ENCODE data around the gene BEND7.
"Not testable (repeated sequence)": the region's sequence is repeated elsewhere in the genome, so short reads cannot be mapped to it uniquely, and the experiment has no call there.

The BEND7 gene

DNA sequence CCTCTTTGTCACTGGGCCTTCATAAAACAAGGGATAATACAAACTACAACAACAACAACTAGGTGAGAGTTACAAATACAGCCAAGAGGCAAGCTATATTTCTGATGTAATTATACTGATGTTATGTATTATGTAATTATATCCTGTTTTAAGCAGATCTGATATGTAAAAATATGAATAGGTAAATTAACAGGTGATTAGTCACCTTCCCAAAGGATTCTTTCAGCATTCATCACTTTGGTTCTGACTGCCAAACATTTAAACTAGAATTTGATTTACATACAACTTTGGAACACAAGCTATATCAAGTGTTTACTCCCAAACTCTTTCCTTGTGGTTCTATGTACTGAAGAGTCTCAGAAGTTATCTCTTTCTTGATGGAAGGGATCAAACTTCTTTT, 53.7 kb downstream of the BEND7 start:
- DNase-seq, result no peak

DNA sequence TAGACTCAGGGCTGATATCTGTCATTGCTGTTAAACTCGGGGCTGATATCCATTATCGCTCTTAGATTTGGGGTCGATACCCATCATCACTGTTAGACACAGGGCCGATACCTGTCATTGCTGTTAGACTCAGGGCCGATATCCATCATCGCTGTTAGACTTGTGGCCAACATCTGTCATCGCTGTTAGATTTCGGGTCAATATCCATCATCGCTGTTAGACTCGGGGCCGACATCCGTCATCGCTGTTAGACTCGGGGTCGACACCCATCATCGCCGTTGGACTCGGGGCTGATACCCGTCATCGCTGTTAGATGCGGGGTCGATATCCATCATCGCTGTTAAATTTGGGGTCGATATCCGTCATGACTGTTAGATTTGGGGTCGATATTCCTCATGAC, 54.8 kb downstream of the BEND7 start:
- DNase-seq, result no peak

- no peak for DNase-seq
Measured at GRCh38 chr10:13472359-13472758, 56.5 kb downstream of the BEND7 start.

DNA sequence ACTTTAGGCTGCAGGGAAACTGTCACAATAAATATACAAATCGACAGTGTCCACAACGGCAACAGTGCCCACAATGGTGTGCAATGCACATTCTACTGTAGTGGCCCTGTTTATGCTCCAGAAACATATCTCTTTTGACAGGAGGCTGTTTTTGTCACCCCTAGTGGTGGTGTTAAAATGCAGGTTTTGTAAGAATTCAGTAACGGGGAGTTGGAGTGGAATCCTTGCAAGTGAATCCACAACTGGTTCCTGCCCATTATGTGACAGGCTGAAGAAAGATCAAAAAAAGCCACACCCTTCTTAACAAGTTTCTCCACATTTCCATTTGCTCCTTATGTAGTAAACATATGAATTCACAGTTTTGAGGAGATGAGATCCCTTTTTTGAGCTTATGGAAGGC, 58.5 kb downstream of the BEND7 start:
- DNase-seq, result no peak

GRCh38 chr10:13462551-13462950, 66.3 kb downstream of the BEND7 start:
- no peak for DNase-seq

- no peak for DNase-seq
Measured at GRCh38 chr10:13458687-13459012, 70.2 kb downstream of the BEND7 start.

GRCh38 chr10:13457958-13458686, 70.7 kb downstream of the BEND7 start:
- no peak for DNase-seq

DNA sequence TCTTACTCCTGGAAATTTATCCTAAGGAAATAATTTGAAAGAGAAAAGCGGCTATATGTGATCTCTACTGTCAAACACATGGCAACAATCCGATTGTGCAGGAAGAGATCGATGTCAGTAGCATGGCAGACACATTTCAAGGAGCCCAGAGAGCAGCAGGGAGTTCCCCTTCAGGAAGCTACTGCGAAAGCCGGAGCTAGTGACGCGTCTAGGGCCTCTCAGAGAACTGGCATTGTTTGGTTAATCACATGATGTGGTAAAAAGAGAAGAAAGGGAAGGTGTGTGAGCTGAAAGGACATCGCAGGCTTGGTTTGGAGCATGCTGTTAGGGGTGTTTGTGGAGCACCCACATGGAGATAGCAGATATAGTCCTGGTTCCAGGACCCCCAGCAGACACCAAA, 74.9 kb downstream of the BEND7 start:
- DNase-seq, result no peak

- no peak for DNase-seq
Measured at GRCh38 chr10:13450069-13450468, 78.7 kb downstream of the BEND7 start.

DNA sequence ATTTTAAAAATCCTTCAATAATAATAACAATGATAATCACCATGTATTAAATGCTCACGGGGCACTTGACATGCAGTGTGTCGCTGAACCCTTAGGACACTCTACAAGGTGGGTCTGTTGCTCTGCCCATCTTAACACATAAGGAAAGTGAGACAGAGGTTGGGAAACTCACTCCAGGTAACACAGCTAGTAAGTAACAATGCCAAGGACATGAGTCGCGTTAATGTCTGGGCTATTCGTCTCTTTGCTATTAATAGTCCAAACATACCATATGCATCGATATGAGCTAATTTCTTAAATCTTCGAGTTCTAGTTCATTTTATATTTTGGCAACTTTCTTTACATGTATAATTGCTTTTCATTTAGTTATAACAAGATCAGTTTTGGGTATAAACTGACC, 79.5 kb downstream of the BEND7 start:
- no peak for DNase-seq

- DNase-seq, result no peak
Measured at GRCh38 chr10:13448216-13448615, 80.6 kb downstream of the BEND7 start.

DNA sequence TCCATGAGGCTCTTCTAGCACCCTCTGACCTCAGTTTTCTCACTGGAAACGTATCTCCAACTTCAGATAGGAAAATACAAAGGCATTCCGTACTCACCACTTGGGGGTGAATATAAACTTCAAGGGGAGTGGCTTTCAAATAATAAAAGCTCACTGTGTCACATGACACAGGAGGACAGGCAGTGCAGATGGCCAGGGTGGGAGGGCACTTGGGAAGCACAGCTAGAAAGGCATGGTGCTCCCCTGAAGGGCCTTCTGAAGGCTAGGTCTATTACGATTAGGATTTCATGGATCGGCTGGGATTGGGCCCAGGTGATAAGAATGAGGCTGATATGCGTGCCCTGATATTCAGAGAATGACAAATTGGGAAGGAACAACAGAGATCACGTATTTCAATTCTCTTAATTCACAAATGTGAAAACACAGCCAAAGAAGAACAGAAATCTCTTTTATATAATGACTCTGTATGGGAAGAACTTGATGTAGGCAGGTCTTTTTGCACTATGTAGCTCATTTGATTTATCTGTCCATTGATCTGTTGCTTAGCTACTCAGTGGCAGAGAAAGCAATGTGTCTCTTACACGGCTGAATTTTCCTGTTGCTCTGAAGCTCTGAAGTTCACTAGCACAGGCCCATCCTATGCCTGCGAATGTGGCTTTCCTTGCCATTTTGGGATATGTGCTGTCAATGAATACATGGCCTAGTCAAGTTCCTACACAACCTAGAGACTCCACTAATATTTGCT, 83.0 kb downstream of the BEND7 start:
- DNase-seq, result no peak

- no peak for DNase-seq
Measured at GRCh38 chr10:13441476-13441875, 87.3 kb downstream of the BEND7 start.

DNA sequence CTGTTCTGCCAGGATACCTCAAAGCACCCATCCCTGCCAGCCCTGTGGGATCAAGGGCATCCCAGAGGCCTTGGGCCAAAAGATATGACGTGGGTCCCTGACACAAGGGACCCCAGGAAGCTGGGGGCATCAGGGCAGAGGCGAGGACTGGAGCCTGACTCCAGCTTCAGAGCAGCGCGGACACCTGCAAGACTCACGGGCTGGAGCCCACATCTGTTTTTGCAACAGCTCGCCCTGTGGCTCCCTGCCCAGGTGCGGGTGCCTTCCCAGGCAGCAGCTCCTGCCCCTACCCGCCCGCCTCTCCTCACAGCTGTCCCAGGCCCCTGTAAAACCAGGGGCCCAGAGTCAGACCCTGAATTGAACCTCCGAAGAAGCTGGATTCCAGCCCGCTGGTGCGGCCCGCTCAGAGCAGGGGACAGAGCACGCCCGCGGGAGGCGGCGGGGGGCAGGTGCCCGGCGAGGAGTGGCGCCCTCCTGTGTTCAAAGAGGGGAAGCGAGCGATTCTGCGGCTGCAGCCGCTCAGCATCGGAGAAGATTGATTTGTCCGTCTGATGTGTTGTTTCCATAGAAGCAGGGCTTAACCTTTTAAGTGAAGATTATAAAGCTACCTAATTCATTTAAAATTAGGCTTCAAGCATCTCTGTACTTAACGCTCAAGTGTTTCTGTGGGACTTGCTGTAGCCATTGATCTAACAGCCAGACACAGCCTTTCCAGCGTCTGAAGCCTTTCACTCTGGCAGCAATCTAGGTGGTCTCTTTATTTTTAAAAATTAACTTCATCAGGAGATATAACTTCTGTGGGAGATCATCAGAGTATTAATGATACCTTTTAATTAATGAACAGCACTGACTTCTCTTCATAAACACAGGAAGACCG, 88.4 kb downstream of the BEND7 start:
- DNase-seq, result peak; percentile 52

DNA sequence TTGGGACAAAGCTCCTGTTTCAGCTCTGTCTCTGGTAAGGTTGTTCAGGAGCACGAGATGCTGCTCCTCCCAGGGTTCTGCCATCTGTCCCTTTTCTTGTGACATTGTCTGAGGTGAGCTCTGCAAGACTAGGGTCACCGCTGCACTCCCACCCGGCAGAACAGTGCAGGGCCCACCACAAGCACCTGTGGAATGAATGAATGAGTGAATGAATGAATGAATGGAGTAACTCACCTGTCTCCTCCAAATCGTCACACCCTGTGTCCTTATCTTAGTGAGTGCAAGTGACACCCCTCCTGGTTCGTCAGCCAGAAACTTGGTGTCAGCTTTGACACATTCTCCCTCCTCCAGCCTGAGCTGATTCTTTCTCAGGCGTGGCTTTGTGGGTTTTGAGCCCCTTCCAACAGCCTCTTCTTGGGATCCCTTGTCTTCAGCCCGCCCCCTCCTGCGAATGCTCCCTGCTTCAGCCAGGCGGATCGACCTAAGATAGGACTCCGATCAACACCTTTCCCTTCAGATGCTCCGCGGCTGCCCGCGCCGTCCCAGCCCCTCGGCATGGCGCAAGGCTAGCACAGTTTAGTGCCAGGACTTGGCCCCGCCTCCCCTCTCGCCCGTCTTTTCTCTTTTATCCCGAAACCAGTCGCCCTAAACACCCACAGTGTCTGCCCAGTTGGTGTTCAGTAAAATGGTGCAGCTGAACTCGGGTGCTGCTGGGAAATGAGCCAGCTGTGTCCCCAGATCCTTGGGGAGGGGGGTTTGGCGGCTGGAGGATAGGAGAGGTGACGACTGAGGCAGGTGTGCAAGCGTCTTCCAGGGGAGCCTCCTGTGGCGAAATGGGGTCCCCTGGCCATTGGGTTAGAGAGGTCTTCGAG, 89.3 kb downstream of the BEND7 start:
- no peak for DNase-seq

DNA sequence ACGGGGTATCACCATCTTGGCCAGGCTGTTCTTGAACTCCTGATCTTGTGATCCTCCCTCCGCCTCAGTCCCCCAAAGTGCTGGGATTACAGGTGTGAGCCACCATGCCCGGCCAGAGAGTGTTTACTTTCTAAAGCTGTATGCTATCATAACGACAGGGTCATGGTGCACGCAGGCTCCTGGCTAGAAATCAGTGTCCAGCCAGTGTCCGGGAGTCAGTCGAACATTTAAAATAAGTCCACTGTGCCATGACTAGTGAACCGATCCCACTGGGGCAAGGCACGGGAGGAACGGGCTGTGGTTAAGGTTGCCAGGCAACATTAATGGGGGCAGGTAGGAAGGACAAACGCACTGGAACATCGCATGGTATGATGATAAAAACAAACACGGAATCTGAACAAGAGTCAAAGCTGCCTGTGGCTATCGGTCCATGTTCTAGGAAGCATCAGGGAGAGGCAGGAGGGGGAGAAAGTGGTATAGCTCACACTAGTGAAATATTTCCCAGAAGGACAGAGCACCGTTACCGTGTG, 91.7 kb downstream of the BEND7 start:
- no peak for DNase-seq

- DNase-seq, result not testable (repeated sequence)
Measured at GRCh38 chr10:13427943-13428342, 100.9 kb downstream of the BEND7 start.

GRCh38 chr10:13425397-13425796, 103.4 kb downstream of the BEND7 start:
- no peak for DNase-seq

- DNase-seq, result no peak
Measured at GRCh38 chr10:13422800-13423199, 106.0 kb downstream of the BEND7 start.

DNA sequence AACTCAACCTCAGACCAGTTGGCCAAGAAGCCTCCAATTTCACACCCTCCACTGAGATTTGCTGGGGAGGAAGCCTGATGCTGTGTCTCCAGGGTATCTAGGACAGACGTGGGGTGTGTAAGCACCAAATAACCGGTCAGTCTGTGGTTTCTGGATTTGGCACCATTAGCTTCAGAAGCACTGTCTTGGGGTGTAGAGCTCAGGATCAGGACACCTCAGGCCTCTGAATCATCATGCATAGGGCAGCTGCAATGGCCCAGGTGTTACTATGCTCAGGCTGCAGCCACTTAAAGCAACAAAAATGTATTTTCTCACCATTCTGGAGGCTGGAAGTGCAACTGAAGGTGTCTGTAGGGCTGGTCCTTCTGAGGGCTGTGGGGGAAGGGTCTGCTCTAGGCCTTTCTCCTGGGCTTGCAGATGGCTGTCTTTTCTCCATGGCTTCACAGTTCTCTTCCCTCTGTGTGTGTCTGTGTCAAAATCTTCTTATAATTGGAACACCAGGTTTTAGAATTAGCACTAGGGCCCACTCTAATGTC, 107.4 kb downstream of the BEND7 start:
- DNase-seq, result no peak

DNA sequence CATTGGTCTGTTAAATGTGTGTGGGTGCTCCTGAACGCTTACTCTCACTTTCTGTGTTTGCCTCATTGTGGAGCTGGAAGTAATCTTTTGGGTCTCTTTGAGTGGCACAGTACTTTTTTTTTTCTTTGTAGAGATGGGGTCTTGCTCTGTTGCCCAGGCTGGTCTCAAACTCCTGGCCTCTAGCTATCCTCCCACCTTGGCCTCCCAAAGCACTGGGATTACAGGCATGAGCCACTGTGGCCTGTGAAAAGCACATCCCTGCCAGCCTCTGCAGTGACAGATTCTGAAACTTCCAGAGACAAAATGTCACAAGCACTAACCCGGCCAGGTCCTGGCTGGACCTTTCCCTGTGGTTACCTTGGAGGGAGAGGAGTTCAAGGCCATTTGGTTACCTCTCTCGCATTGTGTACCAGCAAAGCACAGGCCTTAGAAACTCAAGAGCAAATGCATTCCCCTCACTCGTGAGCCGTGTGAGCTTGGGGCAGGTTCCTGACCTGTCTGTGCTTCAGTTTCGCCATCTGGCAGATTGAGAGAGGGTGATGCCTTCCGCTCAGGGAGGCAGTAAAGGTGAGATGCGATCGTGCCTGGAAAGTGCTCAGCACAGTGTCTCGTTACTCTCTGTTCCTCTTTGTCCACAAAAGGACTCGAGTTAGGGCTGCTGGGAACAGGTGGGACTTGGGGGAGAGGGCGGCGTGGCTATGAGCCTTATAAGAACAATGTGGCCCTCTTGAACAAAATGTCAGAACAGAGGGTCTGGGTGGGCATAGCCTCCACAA, 108.1 kb downstream of the BEND7 start:
- no peak for DNase-seq
